Stimulated activated effector memory CD8-positive, alpha-beta T cell treated with anti-CD3 and anti-CD28 coated beads, Interleukin-12 subunit alpha, Interleukin-12 subunit beta, amount 100 ng/mL, for 72 hours (primary cell): ENCODE results near the gene SCAMP5.

ENCODE experiments used
- ATAC-seq: fragments of 150-1000 bp; cut with Tn5 transposase; 2 replicates; pipeline ENCODE4 v1.10.0; 2021
- DNase-seq, 2 donors: peaks; one replicate each; pipeline ENCODE4 v3.0.0; 2021 to 2022; ENCODE audit warnings: low spot score in 2 of 2
- H3K27ac Mint-ChIP-seq: one replicate; pipeline ENCODE4 v1.8.0; 2022; ENCODE audit warnings: mild to moderate bottlenecking, mixed read lengths
- H3K36me3 Mint-ChIP-seq: one replicate; pipeline ENCODE4 v1.8.0; 2022; ENCODE audit warnings: mild to moderate bottlenecking, mixed read lengths
- H3K4me1 Mint-ChIP-seq: one replicate; pipeline ENCODE4 v1.8.0; 2022; ENCODE audit warnings: mixed read lengths
- H3K4me3 Mint-ChIP-seq: one replicate; pipeline ENCODE4 v1.8.0; 2022; ENCODE audit warnings: mild to moderate bottlenecking, mixed read lengths
- H3K9me3 Mint-ChIP-seq: one replicate; pipeline ENCODE4 v1.8.0; 2022; ENCODE audit warnings: mixed read lengths

The SCAMP5 gene

GRCh38 chr15:74961616-74962015 lies 33.7 kb upstream of the SCAMP5 start:
- Mint-ChIP-seq H3K4me3 (no peak overlapping the region), H3K36me3 (peaks cover 4% of the 10 kb centered on the region), H3K27ac (peak overlapping the region; percentile 55), H3K9me3 (no peaks in the 10 kb centered on the region), H3K4me1 (peaks cover 37% of the 10 kb centered on the region)
- ATAC-seq: no peak
- DNase-seq: no peak

- Mint-ChIP-seq H3K27ac (peak overlapping the region; percentile 23), H3K4me3 (no peak overlapping the region), H3K9me3 (no peaks in the 10 kb centered on the region), H3K4me1 (peaks cover 37% of the 10 kb centered on the region), H3K36me3 (peaks cover 4% of the 10 kb centered on the region)
- no peak for ATAC-seq
- DNase-seq: no peak
Measured at GRCh38 chr15:74962219-74962618, 33.1 kb upstream of the SCAMP5 start.

GRCh38 chr15:74962671-74963070 lies 32.7 kb upstream of the SCAMP5 start:
- DNase-seq (no peak), ATAC-seq (no peak)
- peak overlapping the region; percentile 23 for H3K27ac Mint-ChIP-seq
- H3K9me3 Mint-ChIP-seq: no peaks in the 10 kb centered on the region
- H3K36me3 Mint-ChIP-seq: peaks cover 4% of the 10 kb centered on the region
- H3K4me3 Mint-ChIP-seq: no peak overlapping the region
- H3K4me1 Mint-ChIP-seq: peaks cover 33% of the 10 kb centered on the region

- Mint-ChIP-seq H3K36me3 (peaks cover 4% of the 10 kb centered on the region), H3K4me3 (no peak overlapping the region), H3K27ac (no peak overlapping the region), H3K4me1 (peaks cover 28% of the 10 kb centered on the region), H3K9me3 (no peaks in the 10 kb centered on the region)
- ATAC-seq (no peak), DNase-seq (no peak)
Measured at GRCh38 chr15:74963213-74963612, 32.1 kb upstream of the SCAMP5 start.

GRCh38 chr15:74964794-74965193 lies 30.6 kb upstream of the SCAMP5 start:
- no peak overlapping the region for H3K4me3 Mint-ChIP-seq
- DNase-seq: no peak
- H3K27ac Mint-ChIP-seq: no peak overlapping the region
- no peak for ATAC-seq
- H3K4me1 Mint-ChIP-seq: peaks cover 15% of the 10 kb centered on the region
- no peaks in the 10 kb centered on the region for H3K9me3 Mint-ChIP-seq
- H3K36me3 Mint-ChIP-seq: peaks cover 4% of the 10 kb centered on the region

- H3K4me3 Mint-ChIP-seq: no peak overlapping the region
- no peak overlapping the region for H3K27ac Mint-ChIP-seq
- ATAC-seq: no peak
- no peaks in the 10 kb centered on the region for H3K4me1 Mint-ChIP-seq
- H3K9me3 Mint-ChIP-seq: no peaks in the 10 kb centered on the region
- no peak for DNase-seq
- H3K36me3 Mint-ChIP-seq: no peaks in the 10 kb centered on the region
Measured at GRCh38 chr15:74967670-74968069, 27.7 kb upstream of the SCAMP5 start.

- Mint-ChIP-seq H3K9me3 (no peaks in the 10 kb centered on the region), H3K36me3 (no peaks in the 10 kb centered on the region), H3K4me3 (no peak overlapping the region), H3K27ac (no peak overlapping the region), H3K4me1 (peaks cover 10% of the 10 kb centered on the region)
- ATAC-seq (no peak), DNase-seq (no peak)
Measured at GRCh38 chr15:74976159-74976558, 19.2 kb upstream of the SCAMP5 start.

GRCh38 chr15:74977599-74977998 lies 17.8 kb upstream of the SCAMP5 start:
- peak overlapping the region; percentile 3 for H3K27ac Mint-ChIP-seq
- DNase-seq (no peak), ATAC-seq (peak; percentile 100)
- H3K4me3 Mint-ChIP-seq: peak overlapping the region; percentile 28
- H3K9me3 Mint-ChIP-seq: no peaks in the 10 kb centered on the region
- peaks cover 10% of the 10 kb centered on the region for H3K4me1 Mint-ChIP-seq
- H3K36me3 Mint-ChIP-seq: no peaks in the 10 kb centered on the region

- H3K27ac Mint-ChIP-seq: peak overlapping the region; percentile 3
- DNase-seq (no peak), ATAC-seq (no peak)
- no peaks in the 10 kb centered on the region for H3K9me3 Mint-ChIP-seq
- peak overlapping the region; percentile 28 for H3K4me3 Mint-ChIP-seq
- H3K4me1 Mint-ChIP-seq: peaks cover 10% of the 10 kb centered on the region
- H3K36me3 Mint-ChIP-seq: no peaks in the 10 kb centered on the region
Measured at GRCh38 chr15:74978077-74978476, 17.3 kb upstream of the SCAMP5 start.

GRCh38 chr15:74978503-74978902 lies 16.9 kb upstream of the SCAMP5 start:
- Mint-ChIP-seq H3K36me3 (no peaks in the 10 kb centered on the region), H3K9me3 (no peaks in the 10 kb centered on the region), H3K4me3 (no peak overlapping the region), H3K4me1 (peaks cover 12% of the 10 kb centered on the region), H3K27ac (no peak overlapping the region)
- DNase-seq (no peak), ATAC-seq (peak; percentile 72)

- peaks cover 33% of the 10 kb centered on the region for H3K4me1 Mint-ChIP-seq
- no peak for ATAC-seq
- DNase-seq: no peak
- no peak overlapping the region for H3K27ac Mint-ChIP-seq
- no peaks in the 10 kb centered on the region for H3K9me3 Mint-ChIP-seq
- H3K36me3 Mint-ChIP-seq: no peaks in the 10 kb centered on the region
- H3K4me3 Mint-ChIP-seq: no peak overlapping the region
Measured at GRCh38 chr15:74982183-74982582, 13.2 kb upstream of the SCAMP5 start.

- no peaks in the 10 kb centered on the region for H3K9me3 Mint-ChIP-seq
Measured at GRCh38 chr15:74983725-74984231, 11.6 kb upstream of the SCAMP5 start.

GRCh38 chr15:74988007-74988800 lies 7.2 kb upstream of the SCAMP5 start:
- no peaks in the 10 kb centered on the region for H3K9me3 Mint-ChIP-seq
- ATAC-seq (peak; percentile 54), DNase-seq (peak; percentile 6 to 60)
- H3K4me1 Mint-ChIP-seq: peaks cover 37% of the 10 kb centered on the region
- no peaks in the 10 kb centered on the region for H3K36me3 Mint-ChIP-seq
- no peak overlapping the region for H3K4me3 Mint-ChIP-seq
- no peak overlapping the region for H3K27ac Mint-ChIP-seq

More at GRCh38 chr15:74983725-74984231, 11.6 kb upstream of the SCAMP5 start:
- Mint-ChIP-seq H3K4me3 (no peak overlapping the region), H3K4me1 (peaks cover 26% of the 10 kb centered on the region), H3K27ac (no peak overlapping the region), H3K36me3 (no peaks in the 10 kb centered on the region)
- DNase-seq: peak; percentile 19 to 64
- ATAC-seq: peak; percentile 99

GRCh38 chr15:74989527-74989926 lies 5.8 kb upstream of the SCAMP5 start:
- H3K4me1 Mint-ChIP-seq: peaks cover 27% of the 10 kb centered on the region
- H3K36me3 Mint-ChIP-seq: no peaks in the 10 kb centered on the region
- ATAC-seq (no peak), DNase-seq (no peak)
- H3K4me3 Mint-ChIP-seq: no peak overlapping the region
- H3K9me3 Mint-ChIP-seq: no peaks in the 10 kb centered on the region
- H3K27ac Mint-ChIP-seq: no peak overlapping the region

- Mint-ChIP-seq H3K4me3 (no peak overlapping the region), H3K36me3 (no peaks in the 10 kb centered on the region), H3K27ac (no peak overlapping the region), H3K4me1 (peaks cover 28% of the 10 kb centered on the region), H3K9me3 (no peaks in the 10 kb centered on the region)
- ATAC-seq: no peak
- no peak for DNase-seq
Measured at GRCh38 chr15:74992619-74993018, 2.7 kb upstream of the SCAMP5 start.

GRCh38 chr15:74994236-74994635 lies 1.1 kb upstream of the SCAMP5 start:
- ATAC-seq: no peak
- no peak overlapping the region for H3K27ac Mint-ChIP-seq

More at GRCh38 chr15:74994236-74994635, 1.1 kb upstream of the SCAMP5 start:
- Mint-ChIP-seq H3K4me3 (no peak overlapping the region), H3K9me3 (no peaks in the 10 kb centered on the region), H3K4me1 (peaks cover 28% of the 10 kb centered on the region), H3K36me3 (no peaks in the 10 kb centered on the region)
- DNase-seq: no peak
